ENCODE measurements around the gene DSCAML1. TPM values are rescaled to one million over a fixed set of nuclear protein-coding genes. Genes with fewer than 3 reads are reported as not detected.

DSCAML1 gene
- total RNA-seq, 1 experiment from 2014 or later = 0.15 TPM

DNA sequence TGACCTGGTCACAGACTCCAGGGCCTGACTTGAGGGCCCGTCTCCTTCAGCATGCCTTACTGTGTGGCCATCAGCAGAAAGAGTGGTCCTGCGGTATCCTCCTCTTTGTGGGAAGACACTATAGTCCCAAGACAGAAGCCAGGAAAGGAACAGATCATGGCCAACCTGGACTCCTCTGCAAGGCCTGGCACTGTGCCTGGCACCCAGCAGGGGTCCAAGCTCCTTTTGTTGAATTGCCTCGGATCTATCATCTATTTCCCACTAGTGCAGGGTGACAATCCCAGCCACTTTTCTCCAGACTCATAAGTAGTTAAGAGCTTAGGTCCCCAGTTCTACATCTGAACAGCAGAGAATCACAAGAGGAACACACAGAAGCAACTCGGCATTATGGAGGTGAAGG, 27.0 kb downstream of the DSCAML1 start:
- Histone ChIP-seq H3K23me2 (ENCODE audit: insufficient read length, low read depth, low read length, poor library complexity, severe bottlenecking) (no peaks in the 10 kb centered on the region), H4K91ac (ENCODE audit: insufficient read length, low read depth, low read length) (no peak overlapping the region), H3K56ac (ENCODE audit: insufficient read length, low read depth, low read length) (no peak overlapping the region), H2AFZ (ENCODE audit: low read length) (no peak overlapping the region), H2BK120ac (ENCODE audit: low read depth, low read length, poor library complexity, severe bottlenecking) (no peak overlapping the region), H3K18ac (ENCODE audit: insufficient read length, low read depth, low read length) (no peak overlapping the region), H3K14ac (ENCODE audit: insufficient read depth, low read length) (no peak overlapping the region), H3K27me3 (ENCODE audit: insufficient read depth, low read length) (no peaks in the 10 kb centered on the region), H4K5ac (ENCODE audit: insufficient read length, low read depth, low read length) (no peak overlapping the region), H2BK12ac (ENCODE audit: insufficient read length, low read depth, low read length) (no peak overlapping the region), H3T11ph (ENCODE audit: low read length) (no peak overlapping the region), H2BK5ac (ENCODE audit: insufficient read length, low read length) (no peak overlapping the region), H3K23ac (ENCODE audit: insufficient read length, low read depth, low read length) (no peak overlapping the region), H3K4me2 (ENCODE audit: insufficient read depth, insufficient read length, low read length) (no peak overlapping the region), H3K9me3 (ENCODE audit: control insufficient read depth, low read depth, low read length) (no peaks in the 10 kb centered on the region), H2AK5ac (ENCODE audit: insufficient read length, low read length) (no peak overlapping the region), H2BK15ac (ENCODE audit: low read depth, low read length) (no peak overlapping the region), H3K4ac (ENCODE audit: low read depth, low read length) (no peak overlapping the region), H3K79me1 (ENCODE audit: insufficient read depth, low read depth, low read length, poor library complexity, severe bottlenecking) (no peaks in the 10 kb centered on the region), H3K27ac (ENCODE audit: insufficient read length, low read depth, low read length) (no peak overlapping the region), H3K4me1 (ENCODE audit: insufficient read depth, low read length) (no peaks in the 10 kb centered on the region), H3K9ac (ENCODE audit: extremely low read depth, insufficient read length, low read length) (no peak overlapping the region), H3K79me2 (ENCODE audit: insufficient read depth, low read length) (no peaks in the 10 kb centered on the region), H4K20me1 (ENCODE audit: control insufficient read depth, insufficient read depth, insufficient read length) (no peaks in the 10 kb centered on the region), H2BK20ac (ENCODE audit: low read depth, low read length, poor library complexity, severe bottlenecking) (no peak overlapping the region), H4K8ac (replicated peaks; ENCODE audit: insufficient read length, low read depth, low read length) (no peak overlapping the region)
- Mint-ChIP-seq H3K9me3 (no peaks in the 10 kb centered on the region; a peak in 1 of 5 replicates), H3K4me1 (peaks cover 0 to under 1% of the 10 kb centered on the region in 2 experiments; a peak in 2 of 4 replicates), H3K36me3 (ENCODE audit: insufficient read depth in 1 of 3, low read depth in 3 of 3) (no peaks in the 10 kb centered on the region), H3K27ac (no peak overlapping the region), H3K4me3 (no peak overlapping the region), H3K27me3 (ENCODE audit: low read depth) (peaks cover 25% of the 10 kb centered on the region)
- TF ChIP-seq, protein P1, sequence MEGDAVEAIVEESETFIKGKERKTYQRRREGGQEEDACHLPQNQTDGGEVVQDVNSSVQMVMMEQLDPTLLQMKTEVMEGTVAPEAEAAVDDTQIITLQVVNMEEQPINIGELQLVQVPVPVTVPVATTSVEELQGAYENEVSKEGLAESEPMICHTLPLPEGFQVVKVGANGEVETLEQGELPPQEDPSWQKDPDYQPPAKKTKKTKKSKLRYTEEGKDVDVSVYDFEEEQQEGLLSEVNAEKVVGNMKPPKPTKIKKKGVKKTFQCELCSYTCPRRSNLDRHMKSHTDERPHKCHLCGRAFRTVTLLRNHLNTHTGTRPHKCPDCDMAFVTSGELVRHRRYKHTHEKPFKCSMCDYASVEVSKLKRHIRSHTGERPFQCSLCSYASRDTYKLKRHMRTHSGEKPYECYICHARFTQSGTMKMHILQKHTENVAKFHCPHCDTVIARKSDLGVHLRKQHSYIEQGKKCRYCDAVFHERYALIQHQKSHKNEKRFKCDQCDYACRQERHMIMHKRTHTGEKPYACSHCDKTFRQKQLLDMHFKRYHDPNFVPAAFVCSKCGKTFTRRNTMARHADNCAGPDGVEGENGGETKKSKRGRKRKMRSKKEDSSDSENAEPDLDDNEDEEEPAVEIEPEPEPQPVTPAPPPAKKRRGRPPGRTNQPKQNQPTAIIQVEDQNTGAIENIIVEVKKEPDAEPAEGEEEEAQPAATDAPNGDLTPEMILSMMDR (conservative IDR thresholded peaks at IDR 0.05) = no peak
- no CpG with 5 or more reads among the region's 4 CpGs for WGBS (ENCODE audit: extremely low coverage, insufficient read length, low lambda C conversion rate)
- no peak for DNase-seq

Data from H9 (cell line).